Vagina (tissue), 2 donors: Measurements from ENCODE around the gene KDM4D. TPM values are rescaled to one million over a fixed set of nuclear protein-coding genes. Genes with fewer than 3 reads are reported as not detected.

ENCODE experiments used
- DNase-seq, 2 donors: peaks; one replicate each; pipeline ENCODE4 v3.0.0-alpha.2; 2017; ENCODE audit errors: extremely low spot score in 2 of 2
- H3K27ac ChIP-seq: fragments of 200-600 bp; sonication (generic); one replicate; pipeline ENCODE4 v1.5.1; 2019
- H3K27me3 ChIP-seq: fragments of 200-600 bp; sonication (generic); one replicate; pipeline ENCODE4 v1.5.1; 2019
- H3K36me3 ChIP-seq, 2 donors: fragments of 200-600 bp; sonication (generic); one replicate each; pipeline ENCODE4 v1.5.1; 2017 to 2019
- H3K4me1 ChIP-seq: fragments of 200-600 bp; sonication (generic); one replicate; pipeline ENCODE4 v1.5.1; 2019
- H3K4me3 ChIP-seq, 2 donors: fragments of 200-600 bp; sonication (generic); 1 replicate in 1 of 2; 2 replicates in 1 of 2; pipeline ENCODE4 v1.5.1; 2016 to 2019
- H3K9me3 ChIP-seq: fragments of 200-600 bp; sonication (generic); one replicate; pipeline ENCODE4 v1.5.1; 2019
- CTCF ChIP-seq, 3 experiments: fragments of 450-650 bp in 2 of 3; fragments of 200-600 bp in 1 of 3; sonication (generic) in 1 of 3; IDR thresholded peaks; one replicate each; pipeline ENCODE4 v1.5.1; 2017 to 2019; ENCODE audit warnings: antibody characterized with exemption in 3 of 3, mild to moderate bottlenecking in 2 of 3, moderate library complexity in 2 of 3
- POLR2A ChIP-seq, 2 donors: fragments of 450-650 bp; IDR thresholded peaks; one replicate each; pipeline ENCODE4 v1.6.1; 2017; ENCODE audit warnings: antibody characterized with exemption in 2 of 2, mild to moderate bottlenecking in 2 of 2, moderate library complexity in 2 of 2
- POLR2AphosphoS5 ChIP-seq, 2 donors: sonication (generic); formaldehyde crosslinking; IDR thresholded peaks; one replicate each; pipeline ENCODE4 v1.9.0; 2017; ENCODE audit warnings: antibody characterized with exemption in 2 of 2, mild to moderate bottlenecking in 2 of 2, low read depth in 1 of 2; ENCODE audit not compliant: insufficient read depth in 1 of 2
- intact Hi-C: fragments of 100-400 bp; cut with DNase I; formaldehyde crosslinking; loops from one replicate; pipeline ENCODE4 v1.15.1; 2023
- total RNA-seq: library from RNA; depleted of rRNA; stranded (reverse); fragments of >200 nt; gene quantifications from one replicate; pipeline ENCODE4 v1.2.3, GENCODE V29; 2016

KDM4D gene
- total RNA-seq, 1 donor from 2014 or later: 0.25 TPM

DNA sequence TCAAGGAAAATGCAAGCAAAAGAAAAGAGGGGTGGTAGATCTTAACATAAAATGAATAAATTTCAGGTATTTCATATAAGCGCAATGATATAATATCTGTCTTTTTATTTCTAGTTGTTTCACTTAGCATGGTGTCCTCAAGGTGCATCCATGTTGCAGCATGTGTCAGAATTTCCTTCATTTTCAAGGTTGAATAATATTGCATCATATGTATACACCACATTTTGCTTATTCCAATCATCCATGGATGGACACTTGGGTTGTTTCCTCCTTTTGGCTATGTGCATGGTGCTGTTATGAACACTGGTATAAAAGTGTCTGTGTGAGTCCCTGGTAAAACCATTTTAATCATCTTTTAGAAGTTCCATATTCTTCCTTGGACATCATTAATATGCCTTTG lies 68.7 kb downstream of the KDM4D start:
- Histone ChIP-seq H3K4me1 (no peaks in the 10 kb centered on the region), H3K27me3 (no peaks in the 10 kb centered on the region), H3K27ac (no peak overlapping the region), H3K36me3 (no peaks in the 10 kb centered on the region), H3K4me3 (no peak overlapping the region), H3K9me3 (no peaks in the 10 kb centered on the region)
- no peak for DNase-seq
- intact Hi-C loops: no loop called here
- no peak for TF ChIP-seq POLR2A (IDR thresholded peaks at IDR 0.05)
- no peak for TF ChIP-seq POLR2AphosphoS5 (IDR thresholded peaks at IDR 0.05; ENCODE audit: insufficient read depth in 1 of 2, low read depth in 1 of 2)
- TF ChIP-seq CTCF (IDR thresholded peaks at IDR 0.05): no peak

DNA sequence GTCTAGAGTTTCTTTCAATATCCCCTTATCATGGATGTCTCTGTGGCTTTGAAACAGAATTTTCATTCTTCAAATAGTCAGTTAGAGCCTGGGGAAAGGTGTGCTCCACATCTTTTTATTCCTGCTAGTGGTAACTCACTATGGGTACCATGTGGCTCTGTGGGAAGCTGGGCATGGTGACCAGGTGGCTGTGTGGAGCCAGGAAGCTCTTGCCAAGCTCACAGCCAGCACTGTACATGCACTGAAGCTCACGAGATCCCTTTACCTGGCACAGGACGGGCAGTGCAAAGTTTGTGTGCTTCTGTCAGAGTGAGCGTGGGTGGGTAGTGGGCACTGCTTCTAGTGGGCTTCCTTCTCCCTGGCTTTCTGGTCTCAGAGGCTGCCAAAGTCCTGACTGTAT lies 69.4 kb downstream of the KDM4D start:
- no peak for DNase-seq
- H3K4me3 ChIP-seq: no peak overlapping the region
- H3K9me3 ChIP-seq: no peaks in the 10 kb centered on the region
- TF ChIP-seq POLR2AphosphoS5 (IDR thresholded peaks at IDR 0.05; ENCODE audit: insufficient read depth in 1 of 2, low read depth in 1 of 2) (no peak), POLR2A (IDR thresholded peaks at IDR 0.05) (no peak), CTCF (IDR thresholded peaks at IDR 0.05) (no peak)
- H3K27ac ChIP-seq: no peak overlapping the region
- H3K4me1 ChIP-seq: no peaks in the 10 kb centered on the region
- no peaks in the 10 kb centered on the region for H3K36me3 ChIP-seq
- H3K27me3 ChIP-seq: no peaks in the 10 kb centered on the region
- intact Hi-C loops: no loop called here

GRCh38 chr11:95044010-95044409 lies 70.5 kb downstream of the KDM4D start:
- intact Hi-C loops: no loop called here
- Histone ChIP-seq H3K36me3 (no peaks in the 10 kb centered on the region), H3K4me3 (no peak overlapping the region), H3K9me3 (no peaks in the 10 kb centered on the region), H3K4me1 (no peaks in the 10 kb centered on the region), H3K27ac (no peak overlapping the region), H3K27me3 (no peaks in the 10 kb centered on the region)
- DNase-seq: no peak
- TF ChIP-seq CTCF (IDR thresholded peaks at IDR 0.05) (no peak), POLR2A (IDR thresholded peaks at IDR 0.05) (no peak), POLR2AphosphoS5 (IDR thresholded peaks at IDR 0.05; ENCODE audit: insufficient read depth in 1 of 2, low read depth in 1 of 2) (no peak)

DNA sequence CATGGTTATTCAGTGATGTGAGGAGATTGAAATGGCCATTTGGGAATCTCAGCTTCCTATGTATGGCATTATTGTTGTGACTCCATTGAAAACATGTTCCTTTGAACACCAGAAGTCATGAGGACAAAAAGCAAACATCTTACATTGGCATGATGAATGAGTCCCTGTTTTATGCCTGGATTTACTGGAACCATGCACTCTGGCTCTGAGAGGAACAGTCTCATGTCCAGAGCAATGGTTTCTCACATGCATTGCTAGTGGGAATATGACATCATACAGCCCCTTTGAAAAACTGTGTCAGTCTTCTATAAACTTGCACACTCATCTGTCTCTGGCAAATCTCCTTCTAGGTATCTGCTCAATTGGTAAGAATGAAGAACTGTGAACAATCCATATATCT lies 72.3 kb downstream of the KDM4D start:
- Histone ChIP-seq H3K27ac (no peak overlapping the region), H3K4me1 (no peaks in the 10 kb centered on the region), H3K4me3 (no peak overlapping the region), H3K27me3 (no peaks in the 10 kb centered on the region), H3K9me3 (no peaks in the 10 kb centered on the region), H3K36me3 (no peaks in the 10 kb centered on the region)
- no peak for TF ChIP-seq CTCF (IDR thresholded peaks at IDR 0.05)
- TF ChIP-seq POLR2AphosphoS5 (IDR thresholded peaks at IDR 0.05; ENCODE audit: insufficient read depth in 1 of 2, low read depth in 1 of 2): no peak
- no peak for TF ChIP-seq POLR2A (IDR thresholded peaks at IDR 0.05)
- no peak for DNase-seq
- intact Hi-C loops: no loop called here

Other genes starting within 250 kb of the KDM4D start
- gene AMOTL1, start 205.4 kb upstream of the KDM4D start, total RNA-seq: 45.7 TPM
- 38.1 TPM for gene CWC15, start 153 bp upstream of the KDM4D start, total RNA-seq
- not detected for gene KDM4E, start 51.5 kb downstream of the KDM4D start, total RNA-seq
- gene KDM4F, start 75.7 kb downstream of the KDM4D start, total RNA-seq: not detected
- 35.1 TPM for gene SRSF8, start 93.2 kb downstream of the KDM4D start, total RNA-seq
- 47.9 TPM for gene ENDOD1, start 116.1 kb downstream of the KDM4D start, total RNA-seq